Muscle layer of duodenum (tissue), 2 donors: ENCODE data around the gene TMEM138.

Experiments used
- H3K27ac ChIP-seq: one replicate; pipeline ENCODE4 v1.7.0; 2013; ENCODE audit warnings: mild to moderate bottlenecking, low read length
- H3K27me3 ChIP-seq: one replicate; pipeline ENCODE4 v1.7.0; 2013; ENCODE audit warnings: low read depth, mild to moderate bottlenecking, control low read depth, low read length
- H3K36me3 ChIP-seq, 2 donors: one replicate each; pipeline ENCODE4 v1.7.0; 2013; ENCODE audit warnings: low read length in 2 of 2, control low read depth in 1 of 2, mild to moderate bottlenecking in 1 of 2; ENCODE audit not compliant: insufficient read depth in 2 of 2, control insufficient read depth in 1 of 2
- H3K4me1 ChIP-seq, 2 donors: one replicate each; pipeline ENCODE4 v1.7.0; 2013; ENCODE audit warnings: low read length in 2 of 2, mild to moderate bottlenecking in 2 of 2, control low read depth in 1 of 2, moderate library complexity in 1 of 2; ENCODE audit not compliant: insufficient read depth in 2 of 2, control insufficient read depth in 1 of 2
- H3K4me3 ChIP-seq, 2 donors: one replicate each; pipeline ENCODE4 v1.7.0; 2013; ENCODE audit warnings: low read length in 2 of 2, low read depth in 1 of 2, mild to moderate bottlenecking in 1 of 2
- H3K9me3 ChIP-seq, 2 donors: one replicate each; pipeline ENCODE4 v1.7.0; 2013; ENCODE audit warnings: low read length in 2 of 2, control low read depth in 1 of 2, mild to moderate bottlenecking in 1 of 2; ENCODE audit not compliant: control insufficient read depth in 1 of 2
- donor health status: healthy.

TMEM138 gene

GRCh38 chr11:61334434-61335354 is 27.5 kb upstream of the TMEM138 start:
- Histone ChIP-seq H3K4me1 (peaks cover 8 to 16% of the 10 kb centered on the region in 2 donors), H3K9me3 (no peaks in the 10 kb centered on the region)

DNA sequence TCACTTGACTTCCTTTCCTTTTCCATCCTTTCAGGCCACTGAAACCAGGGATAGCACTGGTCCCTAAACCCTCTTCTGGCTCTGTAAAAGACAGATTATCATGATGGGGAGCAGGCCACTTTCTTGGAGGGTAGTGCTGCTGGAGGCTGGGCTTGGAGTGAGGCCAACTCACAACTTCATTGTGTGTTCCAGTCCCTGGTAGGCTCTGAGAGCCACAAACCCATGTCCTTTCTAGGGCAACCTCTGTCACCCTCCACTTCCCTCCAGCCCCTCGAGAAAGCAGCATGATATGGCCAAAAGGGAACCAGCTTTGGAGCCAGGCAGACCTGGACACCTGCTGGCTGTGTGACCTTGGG is 26.8 kb upstream of the TMEM138 start:
- H3K36me3 ChIP-seq = peaks cover 6 to 9% of the 10 kb centered on the region in 2 donors
- H3K4me3 ChIP-seq = peak overlapping the region in 1 of 2 donors; percentile 33
- no peaks in the 10 kb centered on the region for H3K27me3 ChIP-seq
- H3K4me1 ChIP-seq = peaks cover 8 to 16% of the 10 kb centered on the region in 2 donors
- no peaks in the 10 kb centered on the region for H3K9me3 ChIP-seq
- H3K27ac ChIP-seq = peak overlapping the region; percentile 32

More at GRCh38 chr11:61334434-61335354, 27.5 kb upstream of the TMEM138 start:
- Histone ChIP-seq H3K36me3 (peaks cover 6 to 13% of the 10 kb centered on the region in 2 donors), H3K27ac (peak overlapping the region; percentile 32), H3K4me3 (peak overlapping the region in 1 of 2 donors; percentile 33), H3K27me3 (no peaks in the 10 kb centered on the region)

DNA sequence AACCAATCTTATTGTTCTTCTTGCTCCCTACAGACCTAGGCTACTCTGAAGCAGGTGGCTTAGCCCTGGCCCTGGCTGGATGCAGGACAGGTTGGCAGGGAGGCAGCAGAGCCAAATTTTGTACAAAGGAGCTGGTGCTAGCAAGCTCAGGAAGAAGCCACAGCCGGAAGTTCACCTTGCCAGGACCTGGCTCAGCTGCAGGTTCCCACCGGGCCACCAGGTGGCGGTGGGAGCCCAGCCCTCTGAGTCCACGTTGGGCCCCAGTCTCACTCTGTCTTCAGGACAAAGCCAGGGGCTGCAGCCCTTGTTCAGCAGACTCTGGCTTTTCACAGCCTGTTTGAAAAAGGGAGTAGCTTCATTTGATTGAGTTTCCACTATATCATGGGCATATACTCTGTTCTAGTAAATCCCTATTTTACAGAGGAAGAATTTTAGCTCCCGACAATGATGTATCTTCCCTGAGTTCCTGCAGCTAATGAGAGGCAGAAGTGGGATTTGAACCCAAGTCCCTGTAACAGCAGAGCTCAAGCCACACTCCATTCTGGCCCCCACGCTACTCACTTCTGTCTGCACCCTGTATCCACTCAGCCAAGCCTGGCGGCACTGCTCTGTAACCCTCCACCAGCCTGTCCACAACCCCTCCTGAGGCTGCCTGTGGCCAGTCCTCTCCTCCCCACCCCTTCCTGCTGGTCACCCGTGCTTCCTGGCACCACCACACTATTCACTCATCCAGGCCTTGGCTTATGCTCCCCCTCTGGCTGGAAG is 25.8 kb upstream of the TMEM138 start:
- Histone ChIP-seq H3K4me3 (no peak overlapping the region), H3K27ac (no peak overlapping the region), H3K27me3 (no peaks in the 10 kb centered on the region)

GRCh38 chr11:61337706-61338470 is 24.3 kb upstream of the TMEM138 start:
- no peak overlapping the region for H3K4me3 ChIP-seq
- no peak overlapping the region for H3K27ac ChIP-seq
- no peaks in the 10 kb centered on the region for H3K27me3 ChIP-seq
- H3K9me3 ChIP-seq = no peaks in the 10 kb centered on the region
- peaks cover 4% of the 10 kb centered on the region in 2 donors for H3K4me1 ChIP-seq
- peaks cover 11 to 15% of the 10 kb centered on the region in 2 donors for H3K36me3 ChIP-seq

More for the DNA sequence above, 25.8 kb upstream of the TMEM138 start:
- Histone ChIP-seq H3K4me1 (peaks cover 5 to 11% of the 10 kb centered on the region in 2 donors), H3K36me3 (peaks cover 9 to 11% of the 10 kb centered on the region in 2 donors), H3K9me3 (no peaks in the 10 kb centered on the region)

DNA sequence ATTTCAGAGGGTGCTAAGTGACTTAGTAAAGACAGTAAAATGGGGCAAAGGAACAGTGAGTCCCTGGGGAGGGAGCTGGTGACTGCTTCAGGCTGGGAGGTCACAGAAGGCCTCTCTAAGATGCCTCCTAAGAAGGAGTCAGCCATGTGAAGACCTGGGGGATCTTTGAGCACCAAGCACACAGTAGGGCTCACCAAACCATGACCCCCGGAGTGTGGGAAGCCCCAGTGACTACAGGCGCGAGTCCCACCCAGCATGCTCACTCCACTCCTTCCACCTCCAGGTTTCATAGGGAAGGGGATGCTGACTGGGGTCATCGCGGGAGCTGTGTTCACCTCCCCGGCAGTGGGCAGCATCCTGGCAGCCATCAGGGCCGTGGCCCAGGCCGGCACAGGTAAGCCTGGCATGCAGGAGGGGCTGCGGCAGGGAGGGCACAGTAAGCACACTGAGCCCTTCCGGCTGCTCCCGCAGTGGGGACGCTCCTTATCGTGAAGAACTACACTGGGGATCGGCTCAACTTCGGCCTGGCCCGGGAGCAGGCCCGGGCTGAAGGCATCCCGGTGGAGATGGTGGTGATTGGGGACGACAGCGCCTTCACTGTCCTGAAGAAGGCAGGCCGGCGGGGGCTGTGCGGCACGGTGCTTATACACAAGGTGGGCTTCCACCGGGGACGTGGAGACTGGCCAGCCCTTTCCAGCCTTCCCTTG is 23.2 kb upstream of the TMEM138 start:
- H3K36me3 ChIP-seq = peaks cover 17 to 19% of the 10 kb centered on the region in 2 donors
- no peak overlapping the region for H3K27ac ChIP-seq
- no peaks in the 10 kb centered on the region for H3K27me3 ChIP-seq
- no peaks in the 10 kb centered on the region for H3K4me1 ChIP-seq
- no peaks in the 10 kb centered on the region for H3K9me3 ChIP-seq
- H3K4me3 ChIP-seq = no peak overlapping the region

GRCh38 chr11:61339490-61339878 is 22.7 kb upstream of the TMEM138 start:
- H3K36me3 ChIP-seq = peaks cover 17 to 19% of the 10 kb centered on the region in 2 donors

DNA sequence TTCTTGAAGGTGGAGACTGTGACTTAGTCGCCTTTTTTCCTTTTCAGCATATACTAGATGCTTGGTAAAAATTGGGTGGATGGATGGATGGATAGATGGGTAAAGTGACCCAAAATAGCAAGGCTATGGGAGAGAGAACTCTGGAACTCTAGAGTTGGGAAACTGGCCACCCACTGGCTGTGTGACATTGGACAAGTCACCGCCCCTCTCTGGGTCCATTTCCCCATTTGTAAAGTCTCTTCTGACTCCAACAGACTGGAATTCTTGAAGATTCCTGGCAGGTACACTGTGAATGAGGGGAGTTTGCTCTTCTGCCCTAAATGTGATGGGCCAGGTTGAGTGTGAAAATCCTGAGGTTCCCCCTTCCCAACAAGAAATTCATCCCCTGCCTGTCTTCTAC is 21.2 kb upstream of the TMEM138 start:
- H3K4me1 ChIP-seq = no peaks in the 10 kb centered on the region
- no peak overlapping the region for H3K4me3 ChIP-seq
- H3K9me3 ChIP-seq = no peaks in the 10 kb centered on the region
- H3K27ac ChIP-seq = no peak overlapping the region
- no peaks in the 10 kb centered on the region for H3K27me3 ChIP-seq
- peaks cover 17 to 19% of the 10 kb centered on the region in 2 donors for H3K36me3 ChIP-seq

More at GRCh38 chr11:61339490-61339878, 22.7 kb upstream of the TMEM138 start:
- Histone ChIP-seq H3K4me3 (no peak overlapping the region), H3K4me1 (no peaks in the 10 kb centered on the region), H3K9me3 (no peaks in the 10 kb centered on the region), H3K27ac (no peak overlapping the region), H3K27me3 (no peaks in the 10 kb centered on the region)

DNA sequence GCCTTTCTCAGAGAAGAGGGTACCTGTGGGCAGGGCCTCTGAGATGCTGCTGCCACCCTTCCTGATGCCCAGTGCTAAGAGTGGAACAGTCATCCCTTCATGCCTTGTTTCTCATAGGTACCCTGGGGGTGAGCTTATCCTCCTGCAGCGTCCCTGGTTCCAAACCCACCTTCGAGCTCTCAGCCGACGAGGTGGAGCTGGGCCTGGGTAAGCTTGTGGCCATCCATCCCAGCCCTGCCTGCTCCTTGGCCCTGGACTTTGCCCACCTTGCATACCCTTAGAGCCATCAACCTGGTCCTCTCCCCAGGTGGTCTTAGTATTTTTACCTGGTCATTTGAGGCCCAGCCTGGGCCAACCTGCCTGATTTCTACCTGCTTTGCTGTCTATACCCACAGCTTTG is 20.5 kb upstream of the TMEM138 start:
- no peaks in the 10 kb centered on the region for H3K9me3 ChIP-seq
- no peaks in the 10 kb centered on the region for H3K4me1 ChIP-seq
- H3K36me3 ChIP-seq = peaks cover 17 to 19% of the 10 kb centered on the region in 2 donors
- no peak overlapping the region for H3K27ac ChIP-seq
- H3K27me3 ChIP-seq = no peaks in the 10 kb centered on the region
- H3K4me3 ChIP-seq = no peak overlapping the region

- no peaks in the 10 kb centered on the region for H3K4me1 ChIP-seq
- H3K4me3 ChIP-seq = no peak overlapping the region
- no peaks in the 10 kb centered on the region for H3K9me3 ChIP-seq
- peaks cover 17 to 19% of the 10 kb centered on the region in 2 donors for H3K36me3 ChIP-seq
- H3K27me3 ChIP-seq = no peaks in the 10 kb centered on the region
- H3K27ac ChIP-seq = no peak overlapping the region
These were observed 19.9 kb upstream of the TMEM138 start for GRCh38 chr11:61342207-61342803.
